Measurements from ENCODE around the gene LDLRAD4.

GRCh38 chr18:13646633-13647032 lies 428.1 kb downstream of the LDLRAD4 start:
- TF ChIP-seq CTCF (IDR thresholded peaks at IDR 0.05; ENCODE audit: borderline replicate concordance, extremely low read depth, low read length, poor library complexity, severe bottlenecking) (no peak), EZH2 (IDR thresholded peaks at IDR 0.05; ENCODE audit: borderline replicate concordance, low read depth, low read length, severe bottlenecking) (no peak)

All from DND-41 (cell line).